Thyroid gland (tissue), 4 donors: ENCODE data around the gene ZNF594. TPM values are rescaled to one million over a fixed set of nuclear protein-coding genes. Genes with fewer than 3 reads are reported as not detected.
"Not testable (repeated sequence)": the region's sequence is repeated elsewhere in the genome, so short reads cannot be mapped to it uniquely, and the experiment has no call there.

Experiments used
- DNase-seq, 2 donors: peaks; one replicate each; pipeline ENCODE4 v3.0.0-alpha.2; 2019
- H3K27ac ChIP-seq, 3 donors: fragments of 200-600 bp; sonication (generic); 1 replicate in 2 of 3; 2 replicates in 1 of 3; pipeline ENCODE4 v1.5.1; 2016 to 2019; ENCODE audit warnings: mild to moderate bottlenecking in 1 of 3, moderate library complexity in 1 of 3
- H3K27me3 ChIP-seq: fragments of 200-600 bp; sonication (generic); one replicate; pipeline ENCODE4 v1.5.1; 2019
- H3K36me3 ChIP-seq, 2 donors: fragments of 200-600 bp; sonication (generic); one replicate each; pipeline ENCODE4 v1.5.1; 2016 to 2019
- H3K4me1 ChIP-seq, 2 donors: fragments of 200-600 bp; sonication (generic); one replicate each; pipeline ENCODE4 v1.5.1; 2017 to 2019
- H3K4me3 ChIP-seq, 3 donors: fragments of 200-600 bp; sonication (generic); replicated peaks in 1 of 3; 1 replicate in 2 of 3; 2 replicates in 1 of 3; pipeline ENCODE4 v1.5.1; 2016; ENCODE audit warnings: mild to moderate bottlenecking in 1 of 3
- H3K9me3 ChIP-seq: fragments of 200-600 bp; sonication (generic); one replicate; pipeline ENCODE4 v1.5.1; 2017
- CTCF ChIP-seq, 6 experiments: fragments of 200-600 bp in 3 of 6; fragments of 450-650 bp in 3 of 6; sonication (generic) in 3 of 6; IDR thresholded peaks; one replicate each; pipeline ENCODE4 v1.5.1; 2016 to 2019; ENCODE audit warnings: antibody characterized with exemption in 6 of 6, mild to moderate bottlenecking in 2 of 6, inconsistent platforms in 1 of 6, moderate library complexity in 1 of 6
- POLR2A ChIP-seq, 2 donors: fragments of 450-650 bp; IDR thresholded peaks; one replicate each; pipeline ENCODE4 v1.6.1; 2017; ENCODE audit warnings: antibody characterized with exemption in 2 of 2, mild to moderate bottlenecking in 2 of 2, moderate library complexity in 1 of 2
- WGBS, 2 donors: methylation state at CpG; one replicate each; pipeline ENCODE4 v1.1.5; 2017; 5-methylcytosine and 5-hydroxymethylcytosine counted together
- intact Hi-C: fragments of 100-400 bp; cut with DNase I; formaldehyde crosslinking; loops from one replicate; pipeline ENCODE4 v1.15.1; 2023
- total RNA-seq, 4 donors: library from RNA; depleted of rRNA; stranded (reverse); fragments of >200 nt; gene quantifications; one replicate each; pipeline ENCODE4 v1.2.3, GENCODE V29; 2016

Gene ZNF594
- total RNA-seq, 4 donors from 2014 or later = 12.9 to 29.0 (median 24.2) TPM

- no peaks in the 10 kb centered on the region for H3K4me1 ChIP-seq
- intact Hi-C loops = no loop called here
Measured at GRCh38 chr17:5234645-5235576, 43.2 kb upstream of the ZNF594 start, which contains the start of gene SCIMP. Gene SCIMP, minus strand, starts transcription at chr17:5234860. Its CDS starts 105 bp downstream, at chr17:5234755.

DNA sequence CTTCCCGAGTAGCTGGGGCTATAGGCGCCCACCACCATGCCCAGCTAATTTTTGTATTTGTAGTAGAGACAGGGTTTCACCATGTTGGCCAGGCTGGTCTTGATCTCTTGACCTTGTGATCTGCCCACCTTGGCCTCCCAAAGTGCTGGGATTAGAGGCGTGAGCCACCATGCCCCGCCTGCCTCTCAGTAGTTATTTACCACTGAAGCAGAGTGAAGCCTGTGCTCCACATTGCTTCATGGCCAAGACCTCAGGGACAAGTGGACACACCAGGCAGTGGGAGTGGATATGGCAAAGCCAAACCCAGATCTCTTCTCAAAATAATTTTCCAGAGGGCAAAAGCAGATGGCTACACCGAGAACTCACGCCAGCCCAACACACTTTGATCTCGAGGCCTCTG lies 41.8 kb upstream of the ZNF594 start:
- H3K36me3 ChIP-seq, H3K27ac ChIP-seq, H3K9me3 ChIP-seq, H3K4me3 ChIP-seq, intact Hi-C loops, H3K27me3 ChIP-seq, DNase-seq, H3K4me1 ChIP-seq: not testable (repeated sequence)
- WGBS, 2 donors = 95 to 99% methylated on average over 7 of the region's 7 CpGs

More at GRCh38 chr17:5234645-5235576, 43.2 kb upstream of the ZNF594 start, which contains the start of gene SCIMP:
- DNase-seq = peak in 1 of 2 donors; percentile 12
- Histone ChIP-seq H3K36me3 (no peaks in the 10 kb centered on the region), H3K27me3 (no peaks in the 10 kb centered on the region), H3K9me3 (no peaks in the 10 kb centered on the region), H3K4me3 (no peak within 1 kb of the TSS), H3K27ac (no peak within 1 kb of the TSS)
- 91 to 95% methylated on average over 17 to 18 of the region's 19 CpGs for WGBS, 2 donors
- TF ChIP-seq POLR2A (IDR thresholded peaks at IDR 0.05) (no peak), CTCF (IDR thresholded peaks at IDR 0.05) (no peak)

GRCh38 chr17:5226940-5227878 lies 35.5 kb upstream of the ZNF594 start:
- Histone ChIP-seq H3K27me3 (no peaks in the 10 kb centered on the region), H3K4me1 (no peaks in the 10 kb centered on the region), H3K27ac (no peak overlapping the region), H3K9me3 (no peaks in the 10 kb centered on the region), H3K36me3 (no peaks in the 10 kb centered on the region), H3K4me3 (no peak overlapping the region)
- no peak for TF ChIP-seq CTCF (IDR thresholded peaks at IDR 0.05)
- TF ChIP-seq POLR2A (IDR thresholded peaks at IDR 0.05) = no peak
- WGBS, 2 donors = 85 to 90% methylated on average over 15 of the region's 15 CpGs
- DNase-seq = no peak
- intact Hi-C loops = no loop called here

GRCh38 chr17:5225668-5226457 lies 34.2 kb upstream of the ZNF594 start:
- Histone ChIP-seq H3K27ac (no peak overlapping the region), H3K27me3 (no peaks in the 10 kb centered on the region), H3K9me3 (no peaks in the 10 kb centered on the region), H3K36me3 (no peaks in the 10 kb centered on the region), H3K4me1 (no peaks in the 10 kb centered on the region), H3K4me3 (no peak overlapping the region)
- intact Hi-C loops = no loop called here
- no peak for DNase-seq
- no peak for TF ChIP-seq POLR2A (IDR thresholded peaks at IDR 0.05)
- TF ChIP-seq CTCF (IDR thresholded peaks at IDR 0.05) = no peak
- WGBS, 2 donors = 85 to 92% methylated on average over 17 of the region's 17 CpGs

DNA sequence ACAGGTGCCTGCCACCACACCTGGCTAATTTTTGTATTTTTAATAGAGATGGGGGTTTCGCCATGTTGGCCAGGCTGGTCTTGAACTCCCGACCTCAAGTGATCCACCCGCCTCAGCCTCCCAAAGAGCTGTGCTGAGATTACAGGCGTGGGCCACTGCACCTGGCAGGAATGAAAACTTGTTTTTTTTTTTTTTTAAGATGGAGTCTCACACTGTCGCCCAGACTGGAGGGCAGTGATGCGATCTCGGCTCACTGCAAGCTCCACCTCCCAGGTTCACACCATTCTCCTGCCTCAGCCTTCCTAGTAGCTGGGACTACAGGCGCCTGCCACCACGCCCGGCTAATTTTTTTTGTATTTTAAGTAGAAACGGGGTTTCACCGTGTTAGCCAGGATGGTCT lies 30.2 kb upstream of the ZNF594 start:
- H3K9me3 ChIP-seq, H3K4me3 ChIP-seq, H3K27me3 ChIP-seq, H3K36me3 ChIP-seq, intact Hi-C loops, DNase-seq, H3K27ac ChIP-seq, H3K4me1 ChIP-seq: not testable (repeated sequence)
- WGBS, 2 donors = 91 to 94% methylated on average over 12 of the region's 12 CpGs
